Loucy (cell line): Measurements from ENCODE around the gene PIEZO1.

ENCODE experiments used
- EZH2phosphoT487 ChIP-seq: fragments of 200-600 bp; IDR thresholded peaks from 2 replicates; pipeline ENCODE4 v1.6.1; 2018; ENCODE audit warnings: antibody characterized with exemption, mild to moderate bottlenecking, moderate library complexity, borderline replicate concordance
- TF ChIP-seq, protein P1 (sequence below): fragments of 200-600 bp; sonication (generic); conservative IDR thresholded peaks from 2 replicates; pipeline ENCODE4 v1.5.1; 2014; ENCODE audit warnings: mild to moderate bottlenecking, antibody characterized with exemption, low read length

DNA sequence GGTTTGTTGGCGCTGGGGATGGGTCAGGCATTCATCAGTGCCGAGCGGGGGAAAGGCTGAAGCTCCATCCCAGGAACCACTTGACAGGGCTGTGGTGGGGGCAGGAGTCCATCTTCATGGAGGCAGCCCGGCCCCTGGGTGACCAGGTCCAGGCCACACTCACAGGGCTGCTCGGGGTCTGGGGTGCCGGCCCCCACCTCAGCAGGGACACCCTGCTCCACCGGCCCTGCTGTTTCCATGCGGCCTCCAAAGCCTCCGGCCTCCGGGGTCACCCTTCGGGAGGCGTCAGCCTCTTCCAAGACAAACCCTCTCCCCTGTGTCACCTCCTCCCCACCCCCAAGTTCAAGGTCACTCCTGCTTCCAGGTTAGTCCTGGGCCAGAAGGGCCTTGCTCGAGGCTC, 49.6 kb upstream of the PIEZO1 start:
- TF ChIP-seq, protein P1, sequence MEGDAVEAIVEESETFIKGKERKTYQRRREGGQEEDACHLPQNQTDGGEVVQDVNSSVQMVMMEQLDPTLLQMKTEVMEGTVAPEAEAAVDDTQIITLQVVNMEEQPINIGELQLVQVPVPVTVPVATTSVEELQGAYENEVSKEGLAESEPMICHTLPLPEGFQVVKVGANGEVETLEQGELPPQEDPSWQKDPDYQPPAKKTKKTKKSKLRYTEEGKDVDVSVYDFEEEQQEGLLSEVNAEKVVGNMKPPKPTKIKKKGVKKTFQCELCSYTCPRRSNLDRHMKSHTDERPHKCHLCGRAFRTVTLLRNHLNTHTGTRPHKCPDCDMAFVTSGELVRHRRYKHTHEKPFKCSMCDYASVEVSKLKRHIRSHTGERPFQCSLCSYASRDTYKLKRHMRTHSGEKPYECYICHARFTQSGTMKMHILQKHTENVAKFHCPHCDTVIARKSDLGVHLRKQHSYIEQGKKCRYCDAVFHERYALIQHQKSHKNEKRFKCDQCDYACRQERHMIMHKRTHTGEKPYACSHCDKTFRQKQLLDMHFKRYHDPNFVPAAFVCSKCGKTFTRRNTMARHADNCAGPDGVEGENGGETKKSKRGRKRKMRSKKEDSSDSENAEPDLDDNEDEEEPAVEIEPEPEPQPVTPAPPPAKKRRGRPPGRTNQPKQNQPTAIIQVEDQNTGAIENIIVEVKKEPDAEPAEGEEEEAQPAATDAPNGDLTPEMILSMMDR, result no peak
- TF ChIP-seq EZH2phosphoT487, result no peak
